Measurements from ENCODE around the gene TPK1.

GRCh38 chr7:144438759-144439158, 397.1 kb downstream of the TPK1 start:
- TF ChIP-seq CTCF (IDR thresholded peaks at IDR 0.05), result no peak
- TF ChIP-seq POLR2A (IDR thresholded peaks at IDR 0.05), result no peak

Measured in upper lobe of left lung (tissue), 4 donors.